C1 segment of cervical spinal cord (tissue), 14 donors: ENCODE measurements around the gene SMAD4.
"Not testable (repeated sequence)": the region's sequence is repeated elsewhere in the genome, so short reads cannot be mapped to it uniquely, and the experiment has no call there.

Source experiments
- DNase-seq, 14 donors: peaks; one replicate each; lab custom pipeline; 2025; lab: John Stamatoyannopoulos, UW

The SMAD4 gene

DNA sequence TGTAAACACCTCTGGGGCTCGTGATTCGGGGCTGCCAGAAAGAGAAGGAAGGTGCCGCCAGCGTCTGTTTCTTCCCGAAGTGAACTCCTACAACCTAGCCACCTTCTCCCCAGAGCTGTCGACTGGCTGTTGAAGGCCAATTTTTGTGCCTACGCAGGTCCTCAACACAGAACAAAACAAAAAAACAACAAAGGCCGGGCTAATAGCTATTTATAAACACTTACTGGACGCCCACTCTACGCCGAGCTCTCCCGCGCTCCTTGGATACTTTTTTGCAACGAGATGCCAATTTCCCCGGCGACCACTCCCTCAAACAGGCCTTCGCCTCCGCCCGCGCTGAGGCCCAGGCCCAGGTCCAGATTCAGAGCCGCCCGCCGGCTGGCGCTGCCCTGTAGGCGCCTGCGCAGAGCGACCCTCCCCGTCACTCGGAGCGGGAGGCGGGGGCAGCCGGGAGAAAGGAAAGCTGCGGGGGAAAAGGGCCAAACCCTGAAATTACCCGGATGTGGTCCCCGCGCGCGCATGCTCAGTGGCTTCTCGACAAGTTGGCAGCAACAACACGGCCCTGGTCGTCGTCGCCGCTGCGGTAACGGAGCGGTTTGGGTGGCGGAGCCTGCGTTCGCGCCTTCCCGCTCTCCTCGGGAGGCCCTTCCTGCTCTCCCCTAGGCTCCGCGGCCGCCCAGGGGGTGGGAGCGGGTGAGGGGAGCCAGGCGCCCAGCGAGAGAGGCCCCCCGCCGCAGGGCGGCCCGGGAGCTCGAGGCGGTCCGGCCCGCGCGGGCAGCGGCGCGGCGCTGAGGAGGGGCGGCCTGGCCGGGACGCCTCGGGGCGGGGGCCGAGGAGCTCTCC lies at the start of gene SMAD4:
Gene SMAD4, plus strand, starts transcription at position 520 of the 843 bp plus-strand sequence. CDS start 16,834 bp downstream, outside the sequence.
- DNase-seq, result peak; percentile 76 to 99 (median 97)

DNA sequence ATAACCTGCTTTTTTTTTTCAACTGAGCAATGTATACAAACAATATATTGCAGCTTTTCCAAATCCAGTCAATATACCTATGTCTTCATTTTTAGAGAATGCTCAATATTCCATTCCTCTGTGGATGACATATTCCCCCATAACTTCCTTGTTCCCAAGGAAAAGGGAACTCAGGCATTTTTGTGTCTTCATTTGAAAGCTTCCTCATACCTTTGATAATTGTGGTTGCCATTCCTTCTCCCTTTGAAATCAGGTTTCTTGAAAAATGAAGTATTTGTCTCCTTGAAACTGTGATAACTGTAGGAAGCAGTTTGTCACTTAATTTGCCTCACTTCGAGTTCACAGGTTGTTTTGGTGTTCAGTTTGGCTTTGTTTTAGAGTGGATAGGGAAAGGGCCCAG lies 48.6 kb upstream of the SMAD4 start:
- no peak for DNase-seq

DNA sequence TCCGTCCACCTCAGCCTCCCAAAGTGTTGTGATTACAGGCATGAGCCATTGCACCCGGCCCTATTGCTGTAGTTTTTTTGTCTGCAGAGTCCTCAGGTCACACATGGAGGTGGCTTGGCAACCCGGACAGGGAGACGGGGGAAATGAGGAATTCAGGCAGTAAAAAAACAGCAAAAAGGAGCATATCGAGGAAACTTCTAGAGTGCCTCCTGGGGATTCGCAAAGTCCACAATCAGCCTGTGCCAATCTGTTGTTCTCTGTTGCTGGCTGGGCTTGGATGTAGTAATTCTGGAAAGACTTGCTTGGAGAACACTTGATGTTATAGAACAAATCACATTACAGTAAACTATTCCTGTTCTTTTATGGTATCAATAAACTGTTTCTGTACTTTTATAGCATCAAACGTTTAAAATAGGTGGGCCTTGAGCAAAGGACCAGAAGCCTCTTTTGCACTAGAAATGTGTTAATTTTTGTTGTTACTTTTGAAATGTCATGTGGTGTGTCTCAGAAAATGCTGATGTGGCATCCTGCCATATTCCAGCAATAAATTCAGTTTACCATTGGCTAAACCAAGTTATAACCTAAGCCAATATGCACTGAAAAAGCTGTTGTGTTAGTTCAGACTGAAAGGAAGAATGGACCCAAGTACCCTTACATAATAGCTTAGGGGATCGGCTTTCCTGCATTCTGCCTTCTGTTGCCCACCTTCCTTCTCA lies 47.8 kb upstream of the SMAD4 start:
- DNase-seq, result no peak

DNA sequence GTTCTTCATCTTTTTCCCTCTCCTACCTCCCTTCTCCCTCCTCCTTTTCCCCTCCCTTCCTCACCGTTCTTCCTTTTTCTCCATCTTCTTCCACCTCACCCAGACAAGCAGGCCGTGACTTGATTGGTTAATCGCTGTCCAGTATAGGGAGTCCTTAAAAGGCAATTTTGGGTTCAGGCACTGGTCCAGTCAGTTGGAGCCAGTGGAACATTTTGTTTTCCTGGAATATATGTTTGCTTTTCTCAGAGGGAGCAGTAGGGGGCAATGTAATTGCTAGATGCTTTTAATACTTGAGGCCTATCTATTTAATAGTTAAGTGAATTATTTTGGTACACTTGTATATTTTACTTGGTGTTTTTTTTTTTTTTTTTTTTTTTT lies 47.2 kb upstream of the SMAD4 start:
- no peak for DNase-seq

DNA sequence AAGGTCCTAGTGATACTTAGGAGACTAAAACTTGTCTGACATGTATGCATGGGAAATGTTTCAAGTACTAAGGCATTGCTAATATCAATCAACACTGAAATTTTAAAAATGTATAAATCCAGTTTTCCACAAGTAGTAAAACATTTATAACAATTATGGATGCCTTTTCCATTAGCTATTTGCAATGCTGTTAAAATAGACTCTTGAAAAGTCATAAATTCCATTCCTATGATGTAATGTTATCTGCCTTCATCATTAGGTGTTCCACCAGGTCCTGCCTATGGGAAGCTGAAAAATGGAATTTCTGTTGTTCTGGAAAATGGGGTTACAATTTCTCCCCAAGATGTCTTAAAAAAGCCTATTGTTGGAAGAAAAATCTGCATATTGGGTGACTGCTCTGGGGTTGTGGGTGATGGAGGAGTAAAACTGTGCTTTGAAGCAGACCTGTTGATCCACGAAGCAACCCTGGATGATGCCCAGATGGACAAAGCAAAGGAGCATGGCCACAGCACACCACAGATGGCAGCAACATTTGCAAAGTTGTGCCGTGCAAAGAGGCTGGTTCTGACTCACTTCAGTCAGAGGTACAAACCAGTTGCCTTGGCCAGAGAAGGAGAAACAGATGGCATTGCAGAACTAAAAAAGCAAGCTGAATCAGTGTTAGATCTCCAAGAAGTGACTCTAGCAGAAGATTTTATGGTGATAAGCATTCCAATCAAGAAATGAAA lies 43.5 kb upstream of the SMAD4 start:
- DNase-seq, result peak in 1 of 14 donors; percentile 80

DNA sequence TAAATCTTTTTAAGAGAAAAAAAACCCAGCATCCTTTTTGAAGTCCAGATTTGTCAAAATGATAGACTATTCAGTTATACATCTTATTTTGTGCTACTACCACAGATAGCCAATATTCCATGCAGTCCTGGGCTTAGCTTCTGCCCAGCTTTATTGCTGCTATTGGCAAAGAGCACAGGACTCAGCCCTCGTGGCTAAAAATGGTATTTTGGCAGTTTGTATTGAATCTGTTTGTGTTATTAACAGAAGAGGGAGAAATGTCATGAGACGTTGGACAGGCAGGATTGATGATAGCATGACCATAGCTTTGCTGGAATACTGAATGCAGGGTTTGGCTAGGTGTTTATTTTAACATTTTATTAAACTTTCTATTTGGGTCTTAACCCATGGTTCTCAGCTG lies 42.8 kb upstream of the SMAD4 start:
- DNase-seq, result peak in 1 of 14 donors; percentile 47

DNA sequence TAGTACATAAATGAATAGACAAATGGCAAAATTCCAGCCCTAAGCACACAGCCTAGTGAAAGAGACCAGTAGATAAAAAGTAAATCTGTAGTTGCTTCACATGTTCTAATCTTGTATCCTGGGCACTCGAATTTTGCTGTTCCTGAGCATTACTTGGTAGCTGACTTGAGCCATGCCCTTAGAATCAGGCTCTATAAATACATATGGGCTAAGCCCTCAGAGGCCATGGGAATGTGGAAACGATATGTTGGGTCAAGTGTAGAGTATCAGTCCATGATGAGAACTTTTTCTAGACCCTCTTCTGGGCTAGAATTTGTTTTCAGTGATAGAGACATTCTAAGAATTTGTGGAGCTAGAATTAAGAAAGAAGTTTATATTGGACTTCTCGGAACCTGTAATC lies 40.3 kb upstream of the SMAD4 start:
- DNase-seq, result no peak

DNA sequence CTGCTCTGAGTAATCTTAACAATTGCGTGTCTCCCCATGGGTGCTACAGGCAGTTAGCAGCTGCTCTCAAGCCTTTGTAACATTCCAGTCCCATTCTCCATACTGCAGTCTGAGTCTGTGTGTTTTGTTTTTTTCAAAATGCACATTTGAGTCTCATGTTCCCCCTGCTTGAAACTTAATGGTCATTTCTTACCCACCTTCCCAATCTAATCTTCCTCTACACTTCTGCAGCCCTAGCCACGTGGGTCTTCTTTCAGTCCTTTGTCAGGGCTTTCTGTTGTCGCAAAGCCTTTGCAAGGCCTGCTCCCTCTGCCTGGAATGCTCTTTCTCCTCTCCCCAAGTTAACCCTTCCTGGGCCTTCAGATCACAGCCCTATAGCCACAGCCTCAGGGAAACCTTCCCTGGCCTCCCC lies 37.7 kb upstream of the SMAD4 start:
- no peak for DNase-seq

DNA sequence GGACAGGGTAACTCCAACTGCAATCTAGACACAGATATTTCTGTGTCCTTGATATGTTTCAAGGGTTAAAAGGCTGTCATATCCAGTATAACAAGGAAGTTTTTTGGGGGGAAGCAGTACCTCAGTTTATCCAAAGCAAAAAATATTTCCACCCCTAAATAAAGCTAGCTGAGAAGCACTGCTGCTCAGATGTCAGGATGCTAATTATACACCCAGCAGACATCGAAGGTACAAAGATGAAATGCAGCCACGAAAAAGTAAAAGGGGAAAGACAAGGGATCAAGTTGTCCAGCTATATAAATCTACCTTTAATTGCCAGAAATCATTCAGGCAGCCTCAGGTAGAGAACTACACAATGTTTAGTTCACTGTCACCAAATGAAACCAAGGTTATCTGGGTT lies 36.0 kb upstream of the SMAD4 start:
- no peak for DNase-seq

DNA sequence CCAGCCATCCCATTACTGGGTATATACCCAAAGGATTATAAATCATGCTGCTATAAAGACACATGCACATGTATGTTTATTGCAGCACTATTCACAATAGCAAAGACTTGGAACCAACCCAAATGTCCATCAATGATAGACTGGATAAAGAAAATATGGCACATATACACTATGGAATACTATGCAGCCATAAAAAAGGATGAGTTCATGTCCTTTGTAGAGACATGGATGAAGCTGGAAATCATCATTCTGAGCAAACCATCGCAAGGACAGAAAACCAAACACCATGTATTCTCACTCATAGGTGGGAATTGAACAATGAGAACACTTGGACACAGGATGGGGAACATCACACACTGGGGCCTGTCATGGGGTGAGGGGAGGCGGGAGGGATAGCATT lies 26.8 kb upstream of the SMAD4 start:
- DNase-seq, result not testable (repeated sequence)

DNA sequence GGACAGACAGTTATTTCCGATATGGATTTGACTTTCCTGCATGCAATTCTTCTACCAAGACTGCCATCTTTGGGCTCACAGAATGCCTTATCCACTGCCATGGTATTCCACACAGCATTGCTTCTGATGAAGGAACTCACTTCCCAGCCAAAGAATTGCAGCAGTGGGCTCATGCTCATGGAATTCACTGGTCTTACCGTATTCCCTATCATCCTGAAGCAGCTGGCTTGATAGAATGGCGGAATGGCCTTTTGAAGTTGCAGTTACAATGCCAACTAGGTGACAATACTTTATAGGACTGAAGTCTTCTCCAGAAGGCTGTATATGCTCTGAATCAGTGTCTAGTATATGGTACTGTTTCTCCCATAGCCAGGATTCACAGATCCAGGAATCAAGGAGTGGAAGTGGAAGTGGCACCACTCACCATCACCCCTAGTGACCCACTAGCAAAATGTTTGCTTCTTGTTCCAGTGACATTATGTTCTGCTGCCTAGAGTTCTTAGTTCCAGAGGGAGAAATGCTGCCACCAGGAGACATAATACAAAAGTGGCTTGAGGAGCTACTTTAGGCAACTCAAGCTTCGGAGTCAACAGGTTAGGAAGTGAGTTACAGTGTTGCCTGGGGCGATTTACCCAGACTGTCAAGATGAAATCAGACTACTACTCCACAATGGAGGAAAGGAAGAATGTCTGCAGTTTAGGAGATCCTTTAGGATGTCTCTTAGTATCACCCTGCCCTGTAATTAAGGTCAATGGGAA lies 23.8 kb upstream of the SMAD4 start:
- DNase-seq, result no peak

DNA sequence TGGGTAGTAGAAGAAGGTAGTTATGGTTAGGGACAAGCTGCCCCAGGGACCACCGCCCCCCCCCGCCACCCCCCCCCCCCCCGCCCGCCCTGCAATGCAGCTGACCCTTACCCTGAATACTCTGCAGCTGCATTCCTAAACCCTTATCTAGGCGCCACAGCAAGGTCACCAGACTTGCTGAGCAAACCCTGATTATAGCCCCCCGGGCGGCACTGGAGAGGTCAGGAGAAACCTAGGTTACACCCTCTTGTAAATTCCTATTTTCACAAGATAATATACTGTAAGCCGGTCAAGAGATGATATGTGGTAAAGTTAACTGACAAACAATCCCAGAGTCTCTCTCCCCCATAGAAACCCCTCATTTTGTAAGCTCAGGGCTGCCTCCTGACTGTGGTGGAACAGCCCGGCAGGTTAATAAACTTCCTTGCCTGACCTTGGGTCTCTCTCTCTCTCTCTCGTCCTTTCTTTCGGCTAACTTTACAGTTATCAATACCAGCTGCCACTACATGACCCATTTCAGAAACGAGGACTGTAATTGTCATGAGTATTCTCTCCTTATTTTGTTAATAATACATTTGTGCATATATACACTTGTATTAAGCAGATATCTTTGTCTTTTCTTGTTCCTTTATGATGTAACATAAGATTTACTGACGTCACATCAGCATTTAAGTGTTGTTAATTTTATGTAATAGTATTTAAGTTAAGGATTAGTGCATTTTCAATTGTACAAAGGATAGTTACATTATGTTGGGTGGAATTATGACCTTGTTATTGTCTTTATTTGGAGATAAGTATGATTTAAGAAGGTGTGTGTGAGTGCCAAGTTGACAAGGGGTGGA lies 22.8 kb upstream of the SMAD4 start:
- no peak for DNase-seq

DNA sequence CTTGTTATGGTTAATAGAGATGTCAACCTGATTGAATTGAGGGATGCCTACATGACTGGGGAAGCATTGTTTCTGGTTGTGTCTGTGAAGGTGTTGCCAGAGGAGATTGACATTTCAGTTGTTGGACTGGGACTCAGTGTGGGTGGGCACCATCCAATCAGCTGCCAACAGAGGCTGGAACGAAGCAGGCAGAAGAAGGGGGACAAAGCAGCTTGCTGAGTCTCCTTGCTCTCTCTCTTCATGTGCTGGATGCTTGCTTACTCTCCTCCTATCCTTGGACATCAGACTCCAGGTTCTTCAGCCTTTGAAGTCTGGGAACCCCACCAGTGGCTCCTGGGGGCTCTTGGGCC lies 22.2 kb upstream of the SMAD4 start:
- DNase-seq, result no peak

DNA sequence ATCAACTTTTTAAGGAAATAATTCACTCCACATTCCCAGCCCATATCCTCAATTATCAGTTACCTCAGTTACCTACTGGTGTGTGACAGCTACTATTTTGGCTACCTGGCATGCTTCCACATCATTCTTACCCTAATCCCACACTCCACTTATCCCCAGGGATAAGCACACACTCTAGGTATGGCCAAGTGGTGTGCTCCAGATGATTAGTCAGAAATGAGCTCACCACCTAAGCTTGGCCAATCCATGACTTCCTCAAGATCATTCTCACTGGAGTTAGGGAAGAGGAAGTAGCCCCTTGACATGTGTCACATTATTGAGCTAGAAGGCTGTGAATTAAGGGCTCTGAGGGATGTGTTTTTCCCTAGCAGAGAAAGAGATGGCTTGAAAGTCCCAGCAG lies 20.9 kb upstream of the SMAD4 start:
- DNase-seq, result no peak

DNA sequence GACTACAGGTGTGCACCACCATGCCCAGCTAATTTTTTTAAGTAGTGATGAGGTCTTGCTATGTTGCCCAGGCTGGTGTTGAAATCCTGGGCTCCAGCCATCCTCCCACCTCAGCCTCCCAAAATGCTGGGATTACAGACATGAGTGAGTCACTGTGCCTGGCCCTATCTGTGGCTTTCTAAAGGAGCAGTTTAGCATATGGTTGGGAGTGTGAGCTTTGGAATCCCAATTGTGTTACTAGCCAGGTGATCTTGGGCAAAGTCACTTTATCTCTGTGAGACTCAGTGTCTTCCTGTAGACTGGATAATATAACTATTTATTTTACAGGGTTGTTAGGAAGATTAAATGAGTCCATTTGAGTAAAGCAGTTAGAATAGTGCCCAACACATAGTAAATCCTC lies 19.8 kb upstream of the SMAD4 start:
- no peak for DNase-seq

DNA sequence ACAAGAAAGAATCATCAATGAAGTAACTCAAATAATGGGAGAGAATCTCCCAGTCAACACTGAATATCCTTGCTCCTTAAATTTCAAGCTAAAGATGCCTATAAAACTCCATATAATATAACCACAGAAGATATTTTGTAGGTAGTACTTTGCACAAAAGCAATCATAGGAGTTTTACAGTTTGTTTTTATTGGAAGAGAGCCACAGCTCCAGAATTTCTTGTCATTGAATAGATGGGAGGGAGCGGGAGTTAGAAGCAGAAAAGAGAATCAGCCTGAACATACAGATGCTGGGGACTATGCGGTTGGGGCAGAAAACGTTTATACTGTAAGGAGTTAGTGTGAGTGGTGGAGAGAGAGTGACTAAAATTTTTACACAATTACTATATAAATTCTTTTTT lies 18.3 kb upstream of the SMAD4 start:
- DNase-seq, result no peak

DNA sequence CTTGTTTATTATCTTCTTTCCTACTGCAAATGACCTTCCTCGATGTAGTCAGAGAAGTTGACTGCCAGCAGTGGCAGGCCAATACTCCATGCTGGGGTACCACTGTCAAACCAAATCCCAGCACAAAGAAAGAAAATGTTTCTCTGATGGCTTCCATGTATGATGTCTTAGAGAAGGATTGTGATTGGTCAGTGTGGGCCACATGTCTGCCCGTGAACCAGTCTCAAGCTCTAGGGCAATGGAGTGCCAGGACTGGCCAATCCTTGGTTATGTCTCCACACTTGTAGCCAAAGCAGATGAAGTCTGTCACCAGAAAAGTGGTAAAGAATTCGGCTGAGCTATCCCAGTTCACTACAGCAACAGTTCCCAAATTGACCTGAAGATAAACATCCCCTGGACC lies 17.6 kb upstream of the SMAD4 start:
- DNase-seq, result no peak

DNA sequence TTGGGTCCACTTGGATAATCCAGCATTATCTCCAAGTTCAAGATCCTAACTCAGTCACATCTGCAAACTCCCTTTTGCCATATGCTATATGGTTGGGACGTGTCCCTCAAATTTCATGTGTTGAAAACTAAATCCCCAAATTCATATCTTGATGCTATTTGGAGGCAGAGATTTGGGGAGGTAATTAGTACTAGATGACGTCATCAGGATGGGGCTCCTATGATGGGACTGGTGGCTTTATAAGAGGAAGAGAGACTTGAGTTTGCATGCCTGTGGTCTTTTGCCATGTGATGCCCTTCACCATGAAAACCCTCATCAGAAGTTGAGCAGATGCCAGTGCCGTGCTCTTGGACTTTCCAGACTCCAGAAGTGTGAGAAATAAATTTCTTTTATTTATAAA lies 16.8 kb upstream of the SMAD4 start:
- no peak for DNase-seq

DNA sequence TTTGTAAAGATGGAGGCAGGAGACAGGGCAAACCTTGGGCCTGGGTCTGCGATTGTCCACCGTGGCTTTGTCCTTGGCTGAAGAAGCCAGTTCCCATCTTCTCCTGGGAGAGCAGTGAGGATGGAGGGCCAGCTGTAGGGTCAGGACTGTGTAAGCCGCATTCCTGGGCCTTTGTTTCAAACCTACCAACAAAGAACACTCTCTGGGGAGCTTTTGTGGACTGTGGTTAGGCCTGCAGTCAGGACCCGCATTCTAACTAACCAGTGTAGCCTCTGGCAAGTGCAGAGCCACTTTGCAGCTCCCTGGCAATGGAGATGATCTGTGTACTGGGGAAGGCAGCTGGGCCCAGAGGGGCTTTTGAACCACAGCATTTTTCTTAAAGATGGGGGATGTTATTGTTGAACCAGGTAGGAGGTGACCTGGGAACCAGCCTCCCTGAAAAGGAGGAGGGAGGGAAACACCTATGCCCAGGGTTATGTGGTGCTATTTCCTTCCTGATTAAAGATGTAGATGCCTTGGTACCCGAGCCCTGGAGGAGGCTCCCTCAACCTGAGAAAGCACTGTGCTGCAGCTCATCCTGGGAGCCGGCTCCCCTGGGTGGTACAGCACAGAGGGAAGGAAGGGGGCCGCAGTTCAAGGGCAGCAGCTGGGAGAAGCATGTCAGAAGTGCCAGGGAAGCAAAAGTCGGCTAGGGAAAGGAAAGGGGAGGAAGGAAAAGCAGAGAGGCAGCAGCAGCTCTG lies 12.7 kb upstream of the SMAD4 start:
- DNase-seq, result peak in 1 of 14 donors; percentile 19

DNA sequence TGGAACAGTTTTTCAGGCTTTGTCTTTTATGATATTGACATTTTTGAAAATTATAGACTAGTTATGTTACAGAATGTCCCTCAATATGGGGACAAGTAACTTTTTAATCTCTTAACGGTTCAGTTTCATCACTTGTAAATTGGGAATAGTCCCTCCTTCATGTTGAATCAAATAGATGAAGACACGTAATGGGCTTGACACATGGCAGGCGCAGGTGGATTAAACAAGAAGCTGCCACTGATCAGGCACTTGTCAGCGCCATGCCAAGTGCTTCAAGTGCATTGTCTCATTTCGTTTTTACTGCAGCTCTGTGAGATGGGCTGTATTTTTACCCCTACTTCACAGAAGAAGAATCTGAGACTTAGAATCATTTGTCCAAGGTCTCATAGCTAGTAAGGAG lies 9.5 kb upstream of the SMAD4 start:
- DNase-seq, result peak in 1 of 14 donors; percentile 62
